GM18505 (cell line): ENCODE data around the gene RAB11B.

Experiments used
- ATAC-seq: cut with Tn5 transposase; IDR thresholded peaks from one replicate; pipeline ENCODE4 v1.9.1; 2021; ENCODE audit not compliant: unreplicated experiment
- POLR2A ChIP-seq: IDR thresholded peaks from 4 replicates; pipeline ENCODE4 v1.6.1; 2011; ENCODE audit warnings: borderline replicate concordance; ENCODE audit not compliant: insufficient read depth, insufficient read length; ENCODE audit errors: extremely low read depth

The RAB11B gene

DNA sequence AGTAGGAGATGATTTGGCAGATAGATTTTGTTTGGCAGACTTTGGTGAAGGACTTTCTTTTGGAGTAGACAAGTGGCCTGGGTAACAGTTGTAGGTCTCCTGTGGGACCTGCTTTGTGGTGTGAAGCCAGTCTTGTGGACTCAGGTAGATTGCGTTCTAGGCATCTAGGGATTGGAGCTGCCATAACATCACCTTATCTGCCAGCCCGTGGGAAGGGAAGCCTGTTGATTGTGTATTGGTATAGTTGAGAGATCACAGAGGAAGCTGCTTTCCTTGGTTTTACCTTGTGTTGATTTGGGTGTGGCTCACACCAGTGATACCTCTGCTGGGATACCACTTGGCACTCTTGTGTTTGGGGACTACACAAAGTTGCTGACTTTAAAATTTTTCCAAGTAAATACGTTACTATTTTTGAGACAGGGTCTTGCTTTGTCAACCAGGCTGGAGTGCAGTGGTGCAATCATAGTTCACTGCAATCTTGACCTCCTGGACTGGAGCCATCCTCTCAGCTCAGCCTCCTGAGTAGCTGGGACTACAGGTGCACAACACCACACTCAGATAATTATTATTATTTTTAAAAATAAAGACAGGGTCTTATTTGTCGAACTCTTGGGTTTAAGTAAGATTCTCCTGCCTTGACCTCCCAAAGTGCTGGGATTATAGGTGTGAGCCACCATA lies 62.4 kb downstream of the RAB11B start:
- ATAC-seq = no peak
- no peak for TF ChIP-seq POLR2A

DNA sequence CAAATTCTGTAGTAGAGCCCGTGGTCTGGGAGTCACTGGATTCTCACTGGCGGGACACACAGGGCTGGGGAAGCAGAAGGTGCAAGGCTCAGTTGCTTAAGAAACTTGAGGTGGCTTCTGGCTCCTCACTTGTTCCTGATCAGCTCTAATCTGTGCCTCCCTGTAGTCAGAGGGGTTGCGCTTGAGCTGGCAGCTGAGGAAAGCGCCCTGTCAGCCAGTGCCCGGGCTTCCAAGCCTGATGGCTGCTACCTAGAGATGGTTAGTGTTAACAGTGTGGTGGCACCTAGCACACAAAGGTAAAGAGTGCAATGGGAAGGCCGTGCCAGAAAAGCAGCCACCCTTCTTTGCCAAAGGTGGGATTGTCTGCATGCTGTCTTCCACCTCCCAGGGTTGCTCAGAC lies 63.5 kb downstream of the RAB11B start:
- TF ChIP-seq POLR2A = no peak
- ATAC-seq = no peak
